Measurements from ENCODE around the gene DYRK1B.

DYRK1B gene

DNA sequence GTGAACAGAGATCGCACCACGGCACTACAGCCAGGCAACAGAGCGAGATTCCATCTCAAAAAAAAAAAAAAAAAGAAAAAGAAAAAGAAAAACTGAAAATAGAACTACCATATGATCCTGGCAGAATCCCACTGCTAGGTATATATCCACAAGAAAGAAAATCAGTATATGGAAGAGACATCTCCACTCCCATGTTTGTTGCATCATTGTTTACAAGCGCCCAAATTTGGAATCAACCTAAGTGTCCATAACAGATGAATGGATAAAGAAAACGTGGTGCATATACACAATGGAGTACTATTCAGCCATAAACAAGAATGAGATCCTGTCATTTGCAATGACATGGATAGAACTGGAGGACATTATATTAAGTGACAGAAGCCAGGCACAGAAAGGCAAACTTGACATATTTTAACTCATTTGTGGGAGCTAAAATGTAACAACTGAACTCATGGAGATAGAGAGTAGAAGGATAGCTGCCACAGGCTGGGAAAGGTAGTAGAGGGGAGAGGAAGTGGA lies 26.1 kb downstream of the DYRK1B start:
- no peak for DNase-seq

DNA sequence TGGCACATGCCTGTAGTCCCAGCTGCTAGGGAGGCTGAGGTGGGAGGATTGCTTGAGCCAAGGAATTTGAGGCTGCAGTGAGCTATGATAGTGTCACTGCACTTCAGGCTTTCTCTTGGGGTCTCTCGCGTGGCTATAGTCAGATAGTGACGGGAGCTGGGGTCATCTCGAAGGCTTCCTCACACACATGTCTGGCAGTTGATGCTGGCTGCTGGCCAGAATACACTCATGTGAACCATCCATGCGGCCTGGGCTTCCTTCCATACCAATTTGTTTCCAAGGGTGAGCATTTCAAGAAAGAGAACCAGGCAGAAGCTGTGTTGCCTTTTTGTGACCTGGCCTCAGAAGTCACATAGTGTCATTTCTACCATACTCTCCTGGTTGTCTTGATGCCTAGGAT lies 28.9 kb downstream of the DYRK1B start:
- no peak for DNase-seq

DNA sequence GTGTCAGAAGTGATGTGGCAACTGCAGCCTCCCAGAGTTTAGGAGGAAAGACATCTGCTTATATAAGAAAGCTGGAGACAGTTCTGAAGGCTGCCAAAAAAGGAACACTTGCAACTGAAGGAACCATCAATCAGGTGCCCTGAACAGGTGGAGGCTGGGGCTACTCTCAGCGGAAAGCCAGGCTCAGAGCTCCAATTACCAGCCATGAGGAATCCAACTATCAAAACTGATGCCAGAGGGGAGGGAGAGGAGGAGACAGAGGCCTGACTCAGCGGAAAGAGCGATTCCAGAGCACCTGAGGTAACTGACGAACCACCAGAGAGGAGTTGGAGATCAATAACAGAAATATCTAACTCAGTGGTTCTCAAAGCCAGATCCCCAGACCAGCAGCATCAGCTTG lies 31.0 kb downstream of the DYRK1B start:
- DNase-seq, result no peak

DNA sequence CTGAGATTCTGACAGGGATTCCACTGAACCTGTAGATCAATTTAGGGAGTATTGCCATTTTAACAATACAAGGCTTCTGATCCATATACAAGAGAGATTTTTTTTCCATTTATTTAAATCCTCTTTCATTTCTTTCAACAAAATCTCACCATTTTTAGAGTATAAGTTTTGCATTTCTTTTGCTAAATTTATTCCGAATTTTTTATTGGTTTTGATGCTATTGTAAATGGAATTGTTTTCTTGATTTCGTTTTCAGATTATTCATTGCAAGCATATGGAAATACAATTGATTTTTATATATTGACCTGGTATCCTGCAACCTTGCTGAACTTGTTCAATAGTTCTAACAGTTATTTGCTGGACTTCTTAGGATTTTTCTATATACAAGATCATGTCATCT lies 36.9 kb downstream of the DYRK1B start:
- DNase-seq, result no peak

DNA sequence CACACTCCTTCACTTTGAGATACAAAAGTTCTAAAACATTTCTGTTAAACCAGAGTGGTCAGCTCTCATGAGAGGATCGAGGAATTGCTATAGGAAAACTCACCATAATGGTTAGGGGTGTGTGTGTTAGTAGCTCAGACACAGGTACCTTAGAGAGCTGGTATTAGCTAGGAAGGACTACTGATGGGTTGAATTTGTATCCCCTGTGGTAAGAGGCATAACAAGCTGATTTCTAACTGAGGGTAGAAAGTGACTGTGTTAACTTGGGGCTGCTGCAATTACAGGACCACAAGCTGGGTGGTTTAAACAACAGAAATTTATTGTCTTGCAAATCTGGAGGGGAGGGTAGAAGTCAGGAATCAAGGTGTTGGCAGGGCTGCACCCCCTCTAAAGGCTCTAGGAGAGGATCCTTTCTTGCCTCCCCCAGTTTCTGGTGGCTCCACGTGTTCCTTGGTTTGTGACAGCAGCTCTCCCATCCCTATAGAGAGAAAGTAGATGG lies 37.9 kb downstream of the DYRK1B start:
- no peak for DNase-seq

DNA sequence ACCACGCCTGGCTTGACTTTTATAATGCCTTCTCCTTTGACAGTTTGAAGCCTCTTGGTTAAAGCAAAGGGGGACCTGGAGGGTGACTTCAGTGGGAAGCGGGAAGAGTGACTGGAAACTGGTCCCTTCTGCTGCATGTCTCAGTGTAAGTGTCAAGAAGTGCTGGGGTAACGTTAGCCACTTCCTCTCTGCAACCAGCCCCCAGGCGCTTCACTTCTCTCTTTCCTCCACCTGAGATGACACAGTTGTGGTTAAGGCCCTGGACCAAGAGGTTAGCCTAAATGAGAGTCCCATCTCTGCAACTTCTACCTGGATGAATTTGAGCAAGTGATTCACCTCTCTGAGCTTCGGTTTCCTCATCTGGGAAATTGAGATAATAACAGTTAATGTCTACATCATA lies 39.0 kb downstream of the DYRK1B start:
- no peak for DNase-seq

DNA sequence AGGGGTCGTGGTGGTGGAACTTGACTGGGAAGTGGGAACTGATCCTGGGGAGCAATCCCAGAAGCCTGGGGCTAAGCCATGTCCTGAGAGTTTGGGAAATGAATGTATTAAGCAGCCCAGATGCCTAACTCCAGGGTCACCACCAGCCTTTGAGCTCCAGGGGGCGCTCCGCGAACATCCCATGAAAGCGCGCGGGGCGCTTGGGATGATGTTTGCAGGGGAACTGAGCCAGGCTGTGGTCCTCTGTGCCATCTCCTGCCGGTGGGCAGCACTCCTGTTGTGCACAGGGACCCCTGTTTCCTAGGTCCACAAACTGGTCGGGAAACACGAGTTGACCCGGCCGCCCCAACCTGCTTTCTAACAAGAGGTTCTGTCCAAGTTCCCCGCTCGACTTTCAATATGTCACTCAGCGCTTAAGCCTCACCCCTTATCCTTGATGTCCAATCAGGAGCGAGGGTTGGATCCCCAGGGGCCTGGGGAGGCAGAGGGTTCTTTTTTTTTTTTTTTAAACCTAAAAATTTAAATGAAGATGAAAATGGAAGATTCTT lies 40.9 kb downstream of the DYRK1B start:
- peak; percentile 83 for DNase-seq

DNA sequence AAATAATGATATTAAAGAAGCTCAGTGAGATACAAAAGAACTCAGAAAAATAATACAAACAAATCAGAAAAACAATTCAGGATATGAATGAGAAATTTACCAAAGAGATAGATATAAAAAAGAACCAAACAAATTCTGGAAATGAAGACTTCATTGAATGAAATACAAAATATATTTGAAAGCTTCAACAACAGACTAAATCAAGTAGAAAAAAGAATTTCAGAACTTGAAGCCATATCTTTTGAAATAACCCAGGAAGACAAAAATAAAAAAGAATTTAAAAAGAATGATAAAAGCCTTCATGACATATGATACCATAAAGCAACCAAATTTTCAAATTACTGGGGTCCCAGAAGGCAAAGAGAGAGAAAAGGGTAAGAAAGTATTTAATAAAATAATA lies 45.7 kb downstream of the DYRK1B start:
- DNase-seq, result no peak

DNA sequence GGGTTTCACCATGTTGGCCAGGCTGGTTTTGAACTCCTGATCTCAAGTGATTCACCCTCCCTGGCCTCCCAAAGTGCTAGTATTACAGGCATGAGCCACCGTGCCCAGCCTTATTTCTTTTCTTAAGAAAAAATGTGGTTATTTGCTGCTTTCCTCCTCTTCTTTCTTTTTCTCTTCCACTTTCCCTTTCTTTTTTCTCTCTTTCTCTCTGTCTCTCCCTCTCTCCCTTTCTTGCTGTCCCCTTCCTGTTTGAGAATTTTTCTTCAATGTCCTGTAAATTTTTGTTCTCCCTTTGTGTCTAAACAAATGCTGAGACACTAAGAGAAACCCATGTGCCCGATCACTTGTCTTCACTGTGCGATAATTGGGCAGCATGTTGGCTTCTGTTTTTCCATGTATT lies 53.1 kb downstream of the DYRK1B start:
- no peak for DNase-seq

DNA sequence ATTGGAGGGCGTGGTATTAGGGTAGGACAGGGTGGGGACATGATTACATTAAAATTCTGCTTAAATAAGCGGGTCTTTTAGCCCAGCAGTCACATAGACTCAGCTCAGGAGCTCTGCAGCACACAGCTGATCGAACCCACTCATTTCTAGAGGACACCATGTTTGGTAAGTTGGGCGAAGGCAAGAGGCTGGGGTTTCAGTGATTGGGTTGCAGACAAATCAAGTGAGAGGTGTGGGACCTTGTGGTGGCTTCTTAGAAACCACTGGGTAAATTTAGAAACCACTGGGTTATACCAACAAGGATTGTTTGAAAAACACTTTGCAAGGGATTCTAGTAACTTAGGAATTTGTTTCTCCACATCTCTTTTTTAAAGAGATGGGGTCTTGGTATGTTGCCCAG lies 55.2 kb downstream of the DYRK1B start, which contains the start of gene LEUTX:
Gene LEUTX, plus strand, starts transcription at position 92 of the 400 bp plus-strand sequence. Its CDS starts 67 bp downstream, at position 159.
- no peak for DNase-seq
